Caco-2 (cell line): ENCODE data around the gene C1orf226. TPM values are rescaled to one million over a fixed set of nuclear protein-coding genes. Genes with fewer than 3 reads are reported as not detected.

Experiments
- BruUV-seq: library from RNA; stranded (reverse); fragments of 400-500 nt; replicated peaks from 2 replicates; lab custom pipeline; 2021; lab: Mats Ljungman, UMichigan
- CTCF ChIA-PET: fragments of 300-600 bp; sonication (Branson Sonifier 250); formaldehyde crosslinking; loops from one replicate; lab custom pipeline; 2022; ENCODE audit warnings: antibody characterized with exemption; lab: Charles Lee
- POLR2A ChIA-PET: fragments of 300-600 bp; sonication (Branson Sonifier 250); formaldehyde crosslinking; loops from one replicate; lab custom pipeline; 2022; ENCODE audit warnings: antibody characterized with exemption; lab: Charles Lee
- DNase-seq, 2 experiments: peaks; one replicate each; pipeline versions ENCODE4 v3.0.0 to v3.0.0-alpha.2; 2020 to 2022
- H3K27me3 ChIP-seq: replicated peaks from 2 replicates; pipeline ENCODE4 v1.6.0; 2011; ENCODE audit warnings: low read length; ENCODE audit not compliant: control insufficient read depth, insufficient read depth
- H3K36me3 ChIP-seq: 2 replicates; pipeline ENCODE4 v1.5.1; 2011; ENCODE audit warnings: low read length; ENCODE audit not compliant: control insufficient read depth, insufficient read depth
- H3K4me1 ChIP-seq: fragments of 250-450 bp; sonication (Bioruptor Pico); 2 replicates; pipeline ENCODE4 v1.5.1; 2020; ENCODE audit warnings: mild to moderate bottlenecking
- H3K4me3 ChIP-seq: 2 replicates; pipeline ENCODE4 v1.5.1; 2011; ENCODE audit warnings: low read depth, mild to moderate bottlenecking, control low read depth, low read length
- H3K9me3 ChIP-seq: fragments of 250-450 bp; sonication (Bioruptor Pico); 2 replicates; pipeline ENCODE4 v1.5.1; 2020; ENCODE audit warnings: mild to moderate bottlenecking, moderate library complexity
- H3K27ac Mint-ChIP-seq: one replicate; pipeline ENCODE4 v1.8.0; 2022; ENCODE audit warnings: mixed read lengths; ENCODE audit not compliant: unreplicated experiment
- H3K27me3 Mint-ChIP-seq: one replicate; pipeline ENCODE4 v1.8.0; 2022; ENCODE audit warnings: mixed read lengths; ENCODE audit not compliant: insufficient read depth, unreplicated experiment
- H3K36me3 Mint-ChIP-seq: one replicate; pipeline ENCODE4 v1.8.0; 2022; ENCODE audit warnings: mild to moderate bottlenecking, mixed read lengths; ENCODE audit not compliant: insufficient read depth, unreplicated experiment
- H3K4me1 Mint-ChIP-seq: one replicate; pipeline ENCODE4 v1.8.0; 2022; ENCODE audit warnings: low read depth, mixed read lengths; ENCODE audit not compliant: unreplicated experiment
- H3K4me3 Mint-ChIP-seq: one replicate; pipeline ENCODE4 v1.8.0; 2022; ENCODE audit warnings: mild to moderate bottlenecking, moderate library complexity, mixed read lengths; ENCODE audit not compliant: unreplicated experiment
- H3K9me3 Mint-ChIP-seq: one replicate; pipeline ENCODE4 v1.8.0; 2022; ENCODE audit warnings: mixed read lengths; ENCODE audit not compliant: unreplicated experiment
- CTCF ChIP-seq, 2 experiments: fragments of 200-600 bp in 1 of 2; IDR thresholded peaks; 1 replicate in 1 of 2; 2 replicates in 1 of 2; pipeline versions ENCODE4 v1.5.1 to v1.8.0; 2011 to 2022; ENCODE audit warnings: antibody characterized with exemption in 1 of 2, control low read depth in 1 of 2, inconsistent platforms in 1 of 2, low read depth in 1 of 2, low read length in 1 of 2, mild to moderate bottlenecking in 1 of 2, moderate library complexity in 1 of 2; ENCODE audit not compliant: insufficient read depth in 1 of 2, severe bottlenecking in 1 of 2, unreplicated experiment in 1 of 2
- intact Hi-C: fragments of 100-400 bp; cut with micrococcal nuclease; formaldehyde crosslinking; loops from one replicate; pipeline ENCODE4 v1.10.0; 2022; ENCODE audit not compliant: unreplicated experiment
- total RNA-seq: library from RNA; stranded (reverse); gene quantifications from 2 replicates; pipeline ENCODE4 v1.2.3, GENCODE V29; 2022

The C1orf226 gene
- total RNA-seq, 1 experiment from 2014 or later, result 7.3 TPM

- ChIA-PET CTCF (no interaction called here), POLR2A (no interaction called here)
Measured at GRCh38 chr1:162412002-162412401, 30.5 kb downstream of the C1orf226 start, which contains the start of gene SH2D1B. Gene SH2D1B (minus strand): TSS chr1:162412136. CDS start chr1:162412016, 120 bp downstream.

GRCh38 chr1:162416215-162416614 is 34.7 kb downstream of the C1orf226 start:
- Histone ChIP-seq H3K4me3 (no peak overlapping the region), H3K27me3 (no peaks in the 10 kb centered on the region), H3K9me3 (no peaks in the 10 kb centered on the region), H3K4me1 (no peaks in the 10 kb centered on the region), H3K36me3 (no peaks in the 10 kb centered on the region)
- Mint-ChIP-seq H3K27ac (no peak overlapping the region), H3K27me3 (no peaks in the 10 kb centered on the region), H3K4me3 (no peak overlapping the region), H3K4me1 (no peaks in the 10 kb centered on the region), H3K36me3 (no peaks in the 10 kb centered on the region), H3K9me3 (no peaks in the 10 kb centered on the region)
- intact Hi-C loops, result no loop called here
- TF ChIP-seq CTCF (IDR thresholded peaks at IDR 0.05; ENCODE audit: insufficient read depth in 1 of 2, low read depth in 1 of 2, low read length in 1 of 2, severe bottlenecking in 1 of 2, unreplicated experiment in 1 of 2), result no peak
- no TSS peak for BruUV-seq
- CTCF ChIA-PET, result no interaction called here
- no peak for DNase-seq
- POLR2A ChIA-PET, result no interaction called here

More at GRCh38 chr1:162412002-162412401, 30.5 kb downstream of the C1orf226 start, which contains the start of gene SH2D1B:
- intact Hi-C loops, result no loop called here
- H3K9me3 Mint-ChIP-seq, result no peaks in the 10 kb centered on the region
- no peak for DNase-seq
- Histone ChIP-seq H3K4me3 (no peak within 1 kb of the TSS), H3K27me3 (no peaks in the 10 kb centered on the region), H3K36me3 (no peaks in the 10 kb centered on the region), H3K9me3 (no peaks in the 10 kb centered on the region), H3K4me1 (no peaks in the 10 kb centered on the region)
- no peak for TF ChIP-seq CTCF (IDR thresholded peaks at IDR 0.05; ENCODE audit: insufficient read depth in 1 of 2, low read depth in 1 of 2, low read length in 1 of 2, severe bottlenecking in 1 of 2, unreplicated experiment in 1 of 2)
- no peak within 1 kb of the TSS for H3K27ac Mint-ChIP-seq
- H3K4me1 Mint-ChIP-seq, result no peaks in the 10 kb centered on the region
- no peak within 1 kb of the TSS for H3K4me3 Mint-ChIP-seq
- BruUV-seq, result no TSS peak
- peaks cover 10% of the 10 kb centered on the region for H3K36me3 Mint-ChIP-seq
- H3K27me3 Mint-ChIP-seq, result no peaks in the 10 kb centered on the region

GRCh38 chr1:162416909-162417308 is 35.4 kb downstream of the C1orf226 start:
- Histone ChIP-seq H3K4me1 (no peaks in the 10 kb centered on the region), H3K36me3 (no peaks in the 10 kb centered on the region), H3K9me3 (no peaks in the 10 kb centered on the region), H3K27me3 (no peaks in the 10 kb centered on the region), H3K4me3 (no peak overlapping the region)
- intact Hi-C loops, result no loop called here
- no peak for DNase-seq
- no peaks in the 10 kb centered on the region for H3K9me3 Mint-ChIP-seq
- TF ChIP-seq CTCF (IDR thresholded peaks at IDR 0.05; ENCODE audit: insufficient read depth in 1 of 2, low read depth in 1 of 2, low read length in 1 of 2, severe bottlenecking in 1 of 2, unreplicated experiment in 1 of 2), result no peak
- H3K4me3 Mint-ChIP-seq, result no peak overlapping the region
- POLR2A ChIA-PET, result no interaction called here
- no peak overlapping the region for H3K27ac Mint-ChIP-seq
- CTCF ChIA-PET, result interaction anchor here (0.6 kb wide), 1 partner anchor 652 kb away, joined by 10 read pairs; no protein-coding TSS in a partner anchor
- no peaks in the 10 kb centered on the region for H3K4me1 Mint-ChIP-seq
- H3K36me3 Mint-ChIP-seq, result no peaks in the 10 kb centered on the region
- H3K27me3 Mint-ChIP-seq, result peaks cover under 1% of the 10 kb centered on the region
- no TSS peak for BruUV-seq
